Activated T-cell treated with anti-CD3 and anti-CD28 coated beads for 24 hours (primary cell): Measurements from ENCODE around the gene NR4A3.

Experiments used
- DNase-seq: peaks from one replicate; pipeline ENCODE4 v3.0.0-alpha.2; 2020; ENCODE audit warnings: low read depth

The NR4A3 gene

DNA sequence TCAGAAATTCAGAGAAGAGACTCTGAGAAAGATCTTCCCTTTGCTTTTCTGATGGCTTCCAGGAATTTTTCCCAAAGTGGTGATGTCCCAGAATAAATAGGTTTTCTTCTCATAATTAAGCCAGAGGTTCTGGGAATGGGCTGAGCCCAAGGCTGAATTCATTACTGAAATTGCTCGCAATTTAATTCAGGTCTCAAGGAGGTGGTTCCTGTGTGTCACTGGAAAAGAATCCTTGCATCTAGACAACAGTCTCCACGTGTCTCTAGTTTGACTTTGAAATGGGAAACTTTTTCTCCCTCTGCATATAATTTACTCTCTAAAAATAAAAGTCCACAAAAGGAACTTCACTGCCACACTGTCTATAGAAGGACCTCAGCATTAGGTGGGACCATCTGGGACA is 57.0 kb downstream of the NR4A3 start:
- DNase-seq: no peak

DNA sequence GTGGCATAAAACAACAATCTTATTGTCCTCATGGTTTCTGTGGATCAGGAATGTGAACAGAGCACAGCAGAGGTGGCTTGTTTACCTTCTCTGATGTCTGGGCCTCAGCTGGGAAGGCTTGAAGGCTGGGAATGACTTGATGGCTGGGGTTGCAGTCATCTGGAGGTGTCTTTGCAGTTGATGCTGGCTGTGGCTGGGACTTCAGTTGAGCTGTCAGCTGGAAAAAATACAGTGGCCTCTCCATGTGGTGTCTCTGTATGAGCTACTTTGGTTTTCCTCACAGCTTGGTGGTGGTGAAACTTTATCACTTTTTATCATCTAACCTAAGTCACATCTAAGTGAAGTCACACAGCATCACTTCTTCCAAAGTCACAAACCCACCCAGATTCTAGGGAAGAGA is 60.1 kb downstream of the NR4A3 start:
- DNase-seq: no peak

- no peak for DNase-seq
These were observed 64.1 kb downstream of the NR4A3 start for GRCh38 chr9:99885747-99886146.

DNA sequence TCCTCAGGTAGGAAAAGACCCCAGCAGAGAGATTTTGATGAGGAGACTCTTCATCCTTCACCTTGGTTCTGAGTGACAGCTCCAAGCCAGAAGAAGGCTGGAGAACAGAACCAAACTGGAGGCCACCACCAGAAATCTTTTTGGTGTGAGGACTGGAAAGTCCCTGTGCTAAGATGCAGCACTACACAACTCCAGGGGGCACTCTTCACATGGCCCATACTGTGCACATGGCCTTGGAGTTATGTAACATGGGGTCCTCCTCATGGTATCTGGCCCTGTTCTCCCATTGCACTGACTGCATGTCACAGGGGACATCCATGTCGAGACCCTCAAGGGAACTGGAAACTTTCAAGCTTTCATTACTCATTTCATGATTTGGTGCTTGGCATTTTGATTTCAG is 67.4 kb downstream of the NR4A3 start:
- DNase-seq: no peak

DNA sequence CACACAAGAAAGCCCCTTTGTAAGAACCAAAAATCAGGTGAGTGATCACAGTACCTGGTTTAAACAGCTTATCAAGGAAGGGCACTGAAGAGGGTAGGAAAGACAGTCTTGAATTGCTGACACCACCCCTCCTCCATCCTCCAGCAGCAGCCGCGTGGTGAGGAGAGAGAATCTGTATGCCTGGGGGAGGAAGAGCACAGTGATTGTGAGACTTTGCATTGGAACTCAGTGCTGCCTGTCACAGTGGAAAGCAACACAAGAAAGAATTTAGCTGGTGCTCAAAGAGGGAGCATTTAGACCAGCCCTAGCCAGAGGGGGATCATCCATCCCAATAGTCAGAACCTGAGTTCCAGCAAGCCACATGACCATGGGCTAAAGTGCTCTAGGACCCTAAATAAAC is 73.1 kb downstream of the NR4A3 start:
- no peak for DNase-seq

DNA sequence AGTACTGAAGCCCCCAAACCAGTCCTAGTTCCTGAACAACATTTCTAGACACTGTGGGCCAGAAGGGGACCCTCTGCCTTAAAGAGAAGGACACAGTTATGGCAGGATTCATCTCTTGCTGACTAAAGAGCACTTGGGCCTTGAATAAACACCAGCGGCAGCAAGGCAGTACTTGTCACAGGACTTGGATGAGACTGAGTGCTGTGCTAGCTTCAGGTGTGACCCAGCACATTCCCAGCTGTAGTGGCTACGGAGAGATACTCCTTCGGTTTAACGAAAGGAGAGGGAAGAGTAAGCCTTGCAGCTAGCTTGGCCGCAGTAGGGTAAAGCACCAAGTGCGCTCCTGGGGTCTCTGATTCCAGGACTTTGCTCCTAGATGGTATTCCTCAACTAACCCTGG is 73.8 kb downstream of the NR4A3 start:
- no peak for DNase-seq

DNA sequence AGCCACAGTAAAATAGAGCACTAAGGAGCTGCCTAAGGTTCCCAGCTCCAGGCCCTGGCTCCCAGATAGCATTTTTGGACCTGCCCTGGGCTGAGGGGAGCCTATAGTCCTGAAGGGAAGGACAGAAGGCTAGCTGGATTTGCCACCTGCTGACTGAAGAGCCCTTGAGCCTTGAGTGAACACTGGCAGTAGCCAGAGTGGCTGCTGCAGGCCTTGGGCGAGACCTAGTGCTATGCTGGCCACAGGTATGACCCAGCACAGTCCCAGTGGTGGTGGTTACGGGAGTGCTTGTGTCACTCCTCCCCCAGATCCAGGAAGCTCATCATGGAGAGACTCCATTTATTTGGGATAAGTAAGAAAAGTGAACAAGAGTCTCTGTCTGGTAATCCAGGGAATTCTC is 74.4 kb downstream of the NR4A3 start:
- DNase-seq: no peak

DNA sequence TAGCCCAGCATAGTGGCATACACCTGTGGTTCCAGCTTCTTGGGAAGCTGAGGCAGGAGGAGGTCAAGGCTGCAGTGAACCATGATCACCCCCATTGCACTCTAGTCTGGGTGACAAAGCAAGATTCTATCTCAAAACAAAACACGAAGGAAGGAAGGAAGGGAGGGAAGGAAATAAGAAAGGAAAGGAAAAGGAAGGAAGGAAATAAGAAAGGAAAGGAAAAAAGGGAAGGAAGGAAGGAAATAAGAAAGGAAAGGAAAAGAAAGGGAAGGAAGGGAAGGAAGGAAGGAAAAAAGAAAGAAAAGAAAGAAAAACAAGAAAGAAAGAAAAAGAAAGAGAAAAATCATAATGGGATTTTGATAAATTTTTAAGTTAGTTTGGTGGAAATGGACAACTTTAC is 81.7 kb downstream of the NR4A3 start:
- no peak for DNase-seq

GRCh38 chr9:99905833-99906402 is 84.2 kb downstream of the NR4A3 start:
- DNase-seq: no peak

- DNase-seq: peak; percentile 70
These were observed 84.9 kb downstream of the NR4A3 start, which contains the start of gene STX17 for GRCh38 chr9:99906403-99907207. Gene STX17 (plus strand): TSS chr9:99906654. CDS start chr9:99915240, 8,586 bp downstream.

DNA sequence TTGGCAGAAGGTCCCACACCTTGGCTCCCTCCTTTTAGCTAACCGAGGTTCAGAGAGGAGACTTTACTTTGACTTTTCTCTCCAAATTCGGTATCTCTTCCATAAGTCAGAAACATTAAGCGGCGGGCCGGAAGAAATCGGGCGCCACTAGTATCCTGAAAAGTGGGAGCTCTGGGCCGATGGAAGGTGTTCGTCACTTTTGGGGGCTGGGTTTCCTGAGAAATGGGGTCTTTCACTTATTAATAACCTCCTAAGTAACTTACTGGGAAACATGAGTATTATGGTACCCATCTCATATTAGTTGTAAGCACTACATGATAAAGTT is 85.5 kb downstream of the NR4A3 start:
- DNase-seq: no peak

DNA sequence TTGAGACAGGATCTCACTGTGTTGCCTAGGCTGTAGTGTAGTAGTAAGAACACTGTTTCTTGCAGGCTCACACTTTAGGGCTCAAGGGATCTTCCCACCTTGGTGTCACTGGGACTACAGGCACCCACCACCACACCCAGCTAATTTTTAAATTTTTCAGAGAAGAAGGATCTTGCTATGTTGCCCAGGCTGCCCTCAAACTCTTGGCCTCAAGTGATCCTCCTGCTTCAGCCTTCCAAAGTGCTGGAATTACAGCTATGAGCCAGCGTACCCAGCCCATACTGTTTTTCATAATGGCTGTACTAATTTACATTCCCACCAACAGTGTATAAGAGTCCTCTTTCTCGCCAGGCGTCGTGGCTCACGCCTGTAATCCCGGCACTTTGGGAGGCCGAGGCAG is 89.9 kb downstream of the NR4A3 start:
- no peak for DNase-seq
